ENCODE results near the gene PACS1. TPM values are rescaled to one million over a fixed set of nuclear protein-coding genes. Genes with fewer than 3 reads are reported as not detected.

The PACS1 gene
- 17.9 and 28.0 TPM in 2 replicates for total RNA-seq

DNA sequence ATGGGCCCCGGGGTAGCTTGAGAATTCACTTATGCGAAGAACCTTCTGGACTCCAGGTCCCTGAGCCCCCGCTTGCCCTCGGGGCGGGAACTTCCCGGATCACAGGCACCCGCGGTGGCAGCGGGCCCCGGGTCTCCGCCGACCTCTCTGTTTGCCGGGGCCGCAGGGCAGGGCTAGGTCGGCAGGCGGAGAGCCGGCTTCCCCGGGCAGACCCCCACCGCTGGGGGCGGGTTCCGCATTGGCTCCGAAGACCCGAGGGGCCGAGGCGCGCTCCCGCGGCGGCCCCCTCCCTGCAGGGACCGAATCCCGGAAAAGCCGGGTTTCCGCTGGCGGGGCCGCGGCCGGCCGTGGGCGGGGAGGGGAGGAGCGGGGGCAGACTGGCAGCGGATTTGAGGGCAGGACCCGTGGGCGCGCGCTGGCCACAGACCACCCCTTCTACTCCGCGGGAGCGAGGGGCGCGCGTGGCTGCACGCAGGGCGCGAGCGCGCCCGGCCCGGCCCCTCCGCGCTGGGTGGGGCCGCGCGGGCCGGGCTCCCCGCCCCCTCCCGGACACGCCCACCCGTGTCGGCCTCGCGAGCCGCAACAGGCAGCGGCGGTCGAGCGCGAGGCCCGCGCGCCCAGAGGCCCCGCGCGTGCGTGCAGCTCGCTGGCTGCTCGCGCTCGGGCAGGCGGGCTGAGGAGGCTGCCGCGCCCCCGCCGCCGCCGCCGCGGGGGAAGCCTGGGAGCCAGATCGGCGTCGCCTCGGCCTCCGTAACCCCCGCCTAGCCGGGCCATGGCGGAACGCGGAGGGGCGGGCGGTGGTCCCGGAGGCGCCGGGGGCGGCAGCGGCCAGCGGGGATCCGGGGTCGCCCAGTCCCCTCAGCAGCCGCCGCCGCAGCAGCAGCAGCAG is at the start of gene PACS1:
PACS1 (plus strand) TSS at position 558 of the 889 bp plus-strand sequence; CDS start at position 773, 215 bp downstream.

DNA sequence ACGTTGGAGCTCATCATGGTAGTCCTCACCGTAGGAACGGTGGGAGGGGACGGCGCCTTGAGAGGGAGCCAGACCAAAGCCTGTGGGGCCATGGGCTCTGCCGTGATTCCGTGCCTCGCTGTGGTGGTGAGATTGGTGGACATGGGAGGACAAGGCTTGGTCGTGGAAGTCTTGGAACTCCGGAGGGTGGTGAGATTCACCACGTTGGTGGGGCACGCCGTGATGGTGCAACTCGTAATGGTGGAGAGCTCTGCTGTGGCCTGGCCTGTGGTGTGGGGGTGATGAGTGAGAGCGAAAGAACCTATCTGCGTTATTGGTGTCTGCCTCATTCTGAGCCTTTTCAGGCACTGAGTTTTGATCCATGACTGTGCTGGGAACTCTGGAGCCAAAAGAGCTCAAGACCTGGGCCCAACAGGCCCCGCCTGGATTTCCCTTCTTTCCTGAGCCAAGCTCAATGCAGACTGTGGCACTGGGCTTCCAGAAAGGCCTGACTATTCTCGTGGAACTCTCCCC is 44.0 kb upstream of the PACS1 start, which contains the start of gene CATSPER1:
CATSPER1 (minus strand) TSS at position 463 of the 513 bp plus-strand sequence; CDS start at position 363, 100 bp downstream.

DNA sequence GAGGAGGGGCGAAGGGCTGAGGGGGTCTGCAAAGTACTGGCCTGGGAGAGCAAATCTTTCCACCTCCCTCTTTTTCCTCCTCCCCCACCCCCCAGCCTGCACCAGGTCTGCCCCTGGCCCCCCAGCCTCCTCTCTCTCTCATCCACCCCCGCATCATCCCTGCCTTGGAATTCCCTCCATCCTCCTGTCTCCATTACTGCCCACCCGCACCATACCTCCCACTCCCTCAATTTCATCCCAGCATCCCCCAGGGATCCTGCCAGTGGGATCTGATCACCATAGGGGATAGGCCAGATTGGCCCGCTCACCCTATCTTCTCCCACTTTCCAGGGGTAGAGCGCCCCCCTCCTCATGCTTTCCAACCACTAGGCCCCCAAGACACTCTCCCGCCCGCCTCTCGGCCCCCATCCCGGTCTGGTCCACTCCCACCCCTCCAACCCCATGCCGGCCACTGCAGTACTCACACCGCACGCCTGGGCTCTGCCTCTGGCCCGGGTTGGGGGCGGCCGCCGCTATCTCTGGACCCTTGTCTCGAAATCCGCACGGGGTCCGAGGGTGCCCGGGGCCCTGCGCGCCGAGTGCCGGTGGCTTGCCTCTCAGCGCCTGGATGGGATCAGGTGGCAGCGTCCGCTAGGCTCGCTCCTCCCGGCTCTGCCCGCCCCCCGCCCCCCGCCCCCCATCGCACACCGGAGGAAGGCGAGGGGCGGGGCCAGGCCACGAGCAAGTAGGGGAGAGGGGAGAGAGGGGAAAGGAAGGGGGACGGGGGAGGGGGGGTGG is 21.3 kb upstream of the PACS1 start, which contains the start of gene GAL3ST3:
GAL3ST3 (minus strand) TSS at position 615 of the 777 bp plus-strand sequence. CDS start 3,746 bp downstream, outside the sequence.

DNA sequence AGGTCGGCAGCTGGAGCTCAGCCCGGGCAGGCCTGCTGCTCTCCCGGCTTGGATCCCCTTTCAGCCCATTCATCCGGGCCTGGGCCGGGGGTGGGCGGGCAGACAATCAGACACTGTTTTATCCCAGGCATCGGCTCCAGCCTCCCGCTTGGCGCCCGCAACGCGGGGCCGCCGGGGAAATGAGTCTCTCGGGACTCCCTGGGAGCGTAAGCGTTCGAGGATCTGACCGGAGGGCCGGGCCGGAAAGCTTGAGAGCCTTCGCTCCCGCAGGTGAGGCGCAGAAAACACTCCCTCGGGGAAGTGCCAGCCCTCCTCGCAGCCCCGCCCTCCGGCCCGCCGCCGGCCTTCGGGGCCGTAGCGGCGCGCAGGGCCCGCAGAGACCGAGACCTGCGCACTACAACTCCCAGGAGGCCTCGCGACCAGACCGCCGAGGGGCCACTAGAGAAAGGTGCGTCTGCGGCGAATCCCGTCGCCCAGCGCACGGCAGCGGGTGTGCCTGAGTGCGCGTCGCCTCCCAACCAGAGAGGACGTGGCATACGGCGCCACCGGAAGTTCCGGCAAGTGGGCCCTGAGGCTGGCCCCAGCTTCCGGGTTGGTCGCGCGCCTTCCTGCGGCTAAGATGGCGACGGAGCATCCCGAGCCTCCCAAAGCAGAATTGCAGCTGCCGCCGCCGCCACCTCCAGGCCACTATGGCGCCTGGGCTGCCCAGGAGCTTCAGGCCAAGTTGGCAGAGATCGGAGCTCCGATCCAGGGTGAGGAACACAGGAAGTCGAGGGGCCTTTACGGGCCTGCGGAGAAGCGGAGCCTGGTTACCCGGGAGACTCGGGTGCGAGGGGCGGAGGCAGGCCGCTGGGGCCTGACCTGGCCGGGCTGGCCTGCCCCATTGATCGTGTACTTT is 18.1 kb upstream of the PACS1 start, which contains the start of gene SF3B2:
SF3B2 (plus strand) TSS at position 599 of the 898 bp plus-strand sequence; CDS start at position 620, 21 bp downstream.

DNA sequence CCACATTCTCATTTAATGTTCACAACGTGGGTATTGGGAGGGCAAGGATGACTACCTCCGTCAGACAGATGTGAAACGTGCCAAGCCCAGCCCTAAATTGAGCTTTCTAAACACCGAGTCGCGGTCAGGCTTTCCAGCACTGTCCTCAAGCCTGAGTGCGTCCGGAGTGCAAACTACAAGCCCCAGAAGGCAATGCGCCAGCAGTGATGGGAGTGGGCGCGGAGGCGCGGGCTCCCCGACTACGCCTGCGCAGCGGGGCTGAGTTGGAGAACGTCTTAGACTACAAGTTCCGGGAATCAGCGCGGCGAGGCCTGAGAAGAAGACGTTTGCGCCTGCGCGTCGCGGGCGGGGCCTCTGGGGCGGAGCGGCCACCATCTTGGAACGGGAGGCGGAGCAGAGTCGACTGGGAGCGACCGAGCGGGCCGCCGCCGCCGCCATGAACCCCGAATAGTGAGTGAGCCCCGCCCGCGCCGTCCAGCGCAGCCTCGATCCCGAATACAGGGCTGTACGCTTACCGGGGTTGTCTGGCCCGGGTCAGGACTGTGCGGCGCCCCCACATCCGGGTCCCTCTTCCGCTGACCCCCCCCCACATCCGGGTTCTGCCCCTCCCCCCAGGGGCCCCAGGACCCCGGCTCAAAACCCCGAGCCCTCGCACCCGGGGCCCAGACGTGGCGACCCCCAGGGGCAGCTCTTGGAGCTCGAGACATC is 198.3 kb downstream of the PACS1 start, which contains the start of gene RAB1B:
RAB1B (plus strand) TSS at position 396 of the 708 bp plus-strand sequence; CDS start at position 437, 41 bp downstream.

DNA sequence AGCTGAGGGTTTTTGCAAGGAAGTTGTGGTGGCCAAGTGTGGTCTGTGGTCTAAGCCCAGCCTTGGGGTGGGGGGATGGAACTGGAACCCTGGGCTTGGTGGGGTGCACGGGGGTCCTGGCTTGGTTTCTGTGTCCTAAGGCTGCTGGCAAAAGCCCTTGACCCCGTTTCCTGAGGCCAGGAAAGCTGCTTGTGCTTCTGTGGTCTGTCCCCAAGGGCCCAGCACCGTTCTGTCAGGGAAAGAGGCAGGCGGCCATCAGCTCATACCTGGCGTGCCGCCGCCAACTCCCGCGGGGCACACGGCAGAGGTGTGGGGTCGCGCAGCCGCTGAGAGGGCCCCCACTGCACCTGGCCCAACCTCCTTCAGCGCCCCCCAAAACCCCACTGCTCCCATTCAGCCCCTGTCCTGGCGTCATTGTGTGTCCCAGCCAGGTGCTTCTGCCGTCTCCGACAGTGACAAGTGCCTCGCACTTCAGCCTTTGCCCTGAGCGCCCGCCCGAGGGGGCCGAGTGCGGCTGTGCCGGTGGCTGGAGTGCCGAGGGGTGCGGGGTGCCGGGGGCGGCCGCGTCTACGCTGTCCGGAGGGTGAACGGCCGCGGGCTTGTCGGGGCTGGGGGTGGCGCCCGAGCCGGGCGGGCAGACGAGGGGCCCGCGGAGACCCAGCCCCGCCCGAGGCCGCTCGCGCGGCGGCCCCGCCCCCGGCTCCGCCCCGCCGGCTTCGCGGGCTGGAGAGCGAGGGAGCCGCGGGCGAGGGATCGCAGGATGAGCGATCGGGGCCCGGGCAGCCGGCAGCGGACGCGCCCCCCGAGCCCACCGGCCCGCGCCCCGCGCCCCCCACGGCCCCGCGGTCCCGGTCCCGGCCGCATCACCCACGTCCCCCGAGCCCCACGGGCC is 207.6 kb downstream of the PACS1 start, which contains the start of gene CNIH2:
CNIH2 (plus strand) TSS at position 705 of the 892 bp plus-strand sequence. CDS start 282 bp downstream, outside the sequence.

DNA sequence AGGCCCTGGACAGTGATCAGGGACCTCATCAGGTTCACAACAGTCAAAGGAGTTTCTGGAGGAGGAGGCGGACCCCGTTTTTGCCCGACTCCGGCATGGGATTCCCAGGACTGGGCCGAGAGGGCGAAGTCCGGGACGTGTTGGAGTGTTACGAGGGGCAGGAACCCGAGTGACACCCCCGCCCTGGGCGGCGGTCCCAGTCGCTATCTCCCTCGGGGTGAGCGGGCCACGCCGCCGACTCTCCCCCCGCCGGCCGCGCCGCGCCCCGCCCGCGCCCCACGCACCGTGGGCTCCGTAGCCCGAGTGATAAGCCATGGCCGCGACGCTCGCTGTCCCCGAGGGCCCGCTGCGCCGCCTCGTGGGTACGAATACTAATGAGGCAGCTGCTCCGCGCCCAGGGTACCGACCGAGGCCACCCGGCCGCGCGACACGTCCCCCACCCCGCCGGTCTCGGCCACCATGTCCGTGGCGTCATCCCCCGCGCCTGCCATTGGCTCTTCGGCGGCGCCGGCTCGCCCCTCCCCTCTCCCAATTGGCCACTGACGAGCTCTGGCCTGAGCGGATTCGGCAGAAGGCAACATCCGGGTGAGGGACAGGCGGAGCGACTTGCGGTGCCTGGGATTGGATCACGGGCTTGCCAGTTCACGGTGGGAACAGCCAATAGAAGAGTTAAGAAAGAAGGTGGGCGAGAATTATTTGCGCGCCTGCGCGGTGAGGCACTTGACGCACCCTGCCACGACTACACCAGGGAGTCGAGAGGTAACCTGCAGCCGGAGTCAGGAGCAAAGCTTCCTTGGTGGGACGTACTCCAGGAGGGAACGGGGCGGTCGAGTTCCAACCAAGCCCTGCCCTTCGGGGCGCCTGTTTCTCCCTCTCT is 218.8 kb downstream of the PACS1 start, which contains the start of gene YIF1A:
YIF1A (minus strand) TSS at position 473 of the 877 bp plus-strand sequence; CDS start at position 315, 158 bp downstream.

GRCh38 chr11:66291706-66292542 is 221.9 kb downstream of the PACS1 start, which contains the start of gene TMEM151A:
Gene TMEM151A (plus strand): TSS chr11:66291894. CDS start chr11:66292014, 120 bp downstream.

Other genes with a start within 250 kb of the PACS1 start
- gene SNX32, start 236.3 kb upstream of the PACS1 start, total RNA-seq = 0.65 and 1.3 TPM in 2 replicates
- 767 and 912 TPM in 2 replicates for gene CFL1, start 212.1 kb upstream of the PACS1 start, total RNA-seq
- 37.7 and 39.0 TPM in 2 replicates for gene MUS81, start 209.8 kb upstream of the PACS1 start, total RNA-seq
- gene EFEMP2, start 197.5 kb upstream of the PACS1 start, total RNA-seq = 72.7 and 94.0 TPM in 2 replicates
- gene CTSW, start 190.4 kb upstream of the PACS1 start, total RNA-seq = not detected in 2 replicates
- gene FIBP, start 181.8 kb upstream of the PACS1 start, total RNA-seq = 160 and 205 TPM in 2 replicates
- 32.4 and 49.1 TPM in 2 replicates for gene CCDC85B, start 179.6 kb upstream of the PACS1 start, total RNA-seq
- gene FOSL1, start 169.9 kb upstream of the PACS1 start, total RNA-seq = 2.6 and 4.4 TPM in 2 replicates
- 11.1 and 15.3 TPM in 2 replicates for gene C11orf68, start 151.2 kb upstream of the PACS1 start, total RNA-seq
- gene DRAP1, start 150.8 kb upstream of the PACS1 start, total RNA-seq = 245 and 284 TPM in 2 replicates
- gene TSGA10IP, start 124.8 kb upstream of the PACS1 start, total RNA-seq = not detected in 2 replicates
- gene SART1, start 108.5 kb upstream of the PACS1 start, total RNA-seq = 60.3 and 78.4 TPM in 2 replicates
- 20.8 and 29.0 TPM in 2 replicates for gene EIF1AD, start 68.1 kb upstream of the PACS1 start, total RNA-seq
- 9.7 and 19.1 TPM in 2 replicates for gene BANF1, start 67.8 kb upstream of the PACS1 start, total RNA-seq
- gene CST6, start 58.3 kb upstream of the PACS1 start, total RNA-seq = 0.14 TPM in 1 of 2 replicates, not detected in the other
- 0.14 TPM in 1 of 2 replicates, not detected in the other for gene CATSPER1, start 43.8 kb upstream of the PACS1 start, total RNA-seq
- gene GAL3ST3, start 21.1 kb upstream of the PACS1 start, total RNA-seq = under 0.01 and 0.14 TPM in 2 replicates
- 81.8 and 115 TPM in 2 replicates for gene SF3B2, start 17.9 kb upstream of the PACS1 start, total RNA-seq
- 12.7 and 18.8 TPM in 2 replicates for gene KLC2, start 187.4 kb downstream of the PACS1 start, total RNA-seq
- gene RAB1B, start 198.4 kb downstream of the PACS1 start, total RNA-seq = 47.9 and 58.0 TPM in 2 replicates
- 0.28 TPM in 1 of 2 replicates, not detected in the other for gene CNIH2, start 207.9 kb downstream of the PACS1 start, total RNA-seq
- 237 and 239 TPM in 2 replicates for gene YIF1A, start 218.9 kb downstream of the PACS1 start, total RNA-seq
- under 0.01 and 0.18 TPM in 2 replicates for gene TMEM151A, start 221.6 kb downstream of the PACS1 start, total RNA-seq
- gene CD248, start 246.8 kb downstream of the PACS1 start, total RNA-seq = 60.8 and 63.9 TPM in 2 replicates